ENCODE measurements around the gene ABTB2. TPM values are rescaled to one million over a fixed set of nuclear protein-coding genes. Genes with fewer than 3 reads are reported as not detected.

ABTB2 gene
- polyA plus RNA-seq, 3 donors from 2014 or later, result 0.56 TPM; not detected in 2

GRCh38 chr11:34140149-34140548 is 217.7 kb downstream of the ABTB2 start:
- Mint-ChIP-seq H3K27me3 (ENCODE audit: low read depth in 3 of 3) (peaks cover 0 to 2% (median 0%) of the 10 kb centered on the region in 3 donors), H3K27ac (no peak overlapping the region), H3K4me1 (no peaks in the 10 kb centered on the region), H3K36me3 (peaks cover 41 to 75% (median 46%) of the 10 kb centered on the region in 3 donors), H3K4me3 (no peak overlapping the region), H3K9me3 (no peaks in the 10 kb centered on the region)
- DNase-seq, result no peak

- no peaks in the 10 kb centered on the region for H3K9me3 Mint-ChIP-seq
- no peaks in the 10 kb centered on the region for H3K4me1 Mint-ChIP-seq
- no peak overlapping the region for H3K4me3 Mint-ChIP-seq
- H3K27me3 Mint-ChIP-seq (ENCODE audit: low read depth in 3 of 3), result peaks cover 0 to 2% (median 0%) of the 10 kb centered on the region in 3 donors
- no peak overlapping the region for H3K27ac Mint-ChIP-seq
- peaks cover 43 to 70% (median 50%) of the 10 kb centered on the region in 3 donors for H3K36me3 Mint-ChIP-seq
- DNase-seq, result no peak
Measured at GRCh38 chr11:34139346-34139745, 218.5 kb downstream of the ABTB2 start.

- Mint-ChIP-seq H3K27ac (no peak overlapping the region), H3K36me3 (peaks cover 47 to 64% (median 51%) of the 10 kb centered on the region in 3 donors)
Measured at GRCh38 chr11:34136420-34136819, 221.4 kb downstream of the ABTB2 start.

GRCh38 chr11:34135439-34135838 is 222.4 kb downstream of the ABTB2 start:
- peaks cover 0 to 2% (median 0%) of the 10 kb centered on the region in 3 donors for H3K27me3 Mint-ChIP-seq (ENCODE audit: low read depth in 3 of 3)
- peaks cover 45 to 62% (median 48%) of the 10 kb centered on the region in 3 donors for H3K36me3 Mint-ChIP-seq
- no peak overlapping the region for H3K27ac Mint-ChIP-seq
- DNase-seq, result no peak
- no peak overlapping the region for H3K4me3 Mint-ChIP-seq
- H3K4me1 Mint-ChIP-seq, result no peaks in the 10 kb centered on the region
- H3K9me3 Mint-ChIP-seq, result no peaks in the 10 kb centered on the region

More at GRCh38 chr11:34136420-34136819, 221.4 kb downstream of the ABTB2 start:
- no peak overlapping the region for H3K4me3 Mint-ChIP-seq
- peaks cover 0 to 2% (median 0%) of the 10 kb centered on the region in 3 donors for H3K27me3 Mint-ChIP-seq (ENCODE audit: low read depth in 3 of 3)
- no peak for DNase-seq
- H3K9me3 Mint-ChIP-seq, result no peaks in the 10 kb centered on the region
- no peaks in the 10 kb centered on the region for H3K4me1 Mint-ChIP-seq

- H3K4me3 Mint-ChIP-seq, result no peak overlapping the region
- no peaks in the 10 kb centered on the region for H3K9me3 Mint-ChIP-seq
- H3K27ac Mint-ChIP-seq, result no peak overlapping the region
- DNase-seq, result no peak
- no peaks in the 10 kb centered on the region for H3K4me1 Mint-ChIP-seq
- peaks cover 0 to 2% (median 0%) of the 10 kb centered on the region in 3 donors for H3K27me3 Mint-ChIP-seq (ENCODE audit: low read depth in 3 of 3)
- H3K36me3 Mint-ChIP-seq, result peaks cover 45 to 62% (median 48%) of the 10 kb centered on the region in 3 donors
Measured at GRCh38 chr11:34134765-34135164, 223.0 kb downstream of the ABTB2 start.

GRCh38 chr11:34132261-34132965 is 225.4 kb downstream of the ABTB2 start:
- H3K4me1 Mint-ChIP-seq, result no peaks in the 10 kb centered on the region
- no peak overlapping the region for H3K4me3 Mint-ChIP-seq
- peaks cover 41 to 59% (median 43%) of the 10 kb centered on the region in 3 donors for H3K36me3 Mint-ChIP-seq
- no peaks in the 10 kb centered on the region for H3K27me3 Mint-ChIP-seq (ENCODE audit: low read depth in 3 of 3)
- no peaks in the 10 kb centered on the region for H3K9me3 Mint-ChIP-seq
- DNase-seq, result no peak
- no peak overlapping the region for H3K27ac Mint-ChIP-seq

GRCh38 chr11:34128824-34129223 is 229.0 kb downstream of the ABTB2 start:
- DNase-seq, result no peak
- Mint-ChIP-seq H3K4me3 (no peak overlapping the region), H3K9me3 (no peaks in the 10 kb centered on the region), H3K27me3 (ENCODE audit: low read depth in 3 of 3) (peaks cover 0 to 2% (median 0%) of the 10 kb centered on the region in 3 donors), H3K36me3 (peaks cover 30 to 63% (median 48%) of the 10 kb centered on the region in 3 donors), H3K27ac (no peak overlapping the region), H3K4me1 (no peaks in the 10 kb centered on the region)

GRCh38 chr11:34126959-34127848 is 230.6 kb downstream of the ABTB2 start:
- H3K27ac Mint-ChIP-seq, result no peak overlapping the region
- DNase-seq, result no peak
- H3K27me3 Mint-ChIP-seq (ENCODE audit: low read depth in 3 of 3), result peaks cover 0 to 2% (median 0%) of the 10 kb centered on the region in 3 donors
- peaks cover 26 to 66% (median 51%) of the 10 kb centered on the region in 3 donors for H3K36me3 Mint-ChIP-seq
- H3K4me3 Mint-ChIP-seq, result no peak overlapping the region
- no peaks in the 10 kb centered on the region for H3K9me3 Mint-ChIP-seq
- H3K4me1 Mint-ChIP-seq, result no peaks in the 10 kb centered on the region

GRCh38 chr11:34124885-34125668 is 232.7 kb downstream of the ABTB2 start:
- peaks cover 2 to 6% (median 3%) of the 10 kb centered on the region in 3 donors for H3K27me3 Mint-ChIP-seq (ENCODE audit: low read depth in 3 of 3)
- peak overlapping the region in 1 of 6 donors; percentile 6 for H3K27ac Mint-ChIP-seq
- H3K36me3 Mint-ChIP-seq, result peaks cover 36 to 66% (median 61%) of the 10 kb centered on the region in 3 donors
- DNase-seq, result no peak
- no peak overlapping the region for H3K4me3 Mint-ChIP-seq
- H3K9me3 Mint-ChIP-seq, result no peaks in the 10 kb centered on the region
- H3K4me1 Mint-ChIP-seq, result no peaks in the 10 kb centered on the region

- no peak overlapping the region for H3K4me3 Mint-ChIP-seq
- no peak for DNase-seq
- H3K9me3 Mint-ChIP-seq, result peaks cover 0 to 2% (median 0%) of the 10 kb centered on the region in 6 donors
- peaks cover 2 to 6% (median 3%) of the 10 kb centered on the region in 3 donors for H3K27me3 Mint-ChIP-seq (ENCODE audit: low read depth in 3 of 3)
- no peaks in the 10 kb centered on the region for H3K4me1 Mint-ChIP-seq
- H3K36me3 Mint-ChIP-seq, result peaks cover 50 to 72% (median 57%) of the 10 kb centered on the region in 3 donors
- H3K27ac Mint-ChIP-seq, result no peak overlapping the region
Measured at GRCh38 chr11:34120651-34121050, 237.2 kb downstream of the ABTB2 start.

- Mint-ChIP-seq H3K9me3 (peaks cover 0 to 2% (median 0%) of the 10 kb centered on the region in 6 donors), H3K4me1 (peaks cover 0 to 2% of the 10 kb centered on the region in 2 donors), H3K27ac (peak overlapping the region in 1 of 6 donors; percentile 45), H3K36me3 (peaks cover 37 to 69% (median 49%) of the 10 kb centered on the region in 3 donors), H3K27me3 (ENCODE audit: low read depth in 3 of 3) (peaks cover 0 to 2% (median 0%) of the 10 kb centered on the region in 3 donors), H3K4me3 (no peak overlapping the region)
- DNase-seq, result no peak
Measured at GRCh38 chr11:34114471-34114870, 243.3 kb downstream of the ABTB2 start.

GRCh38 chr11:34114014-34114413 is 243.8 kb downstream of the ABTB2 start:
- DNase-seq, result no peak
- H3K9me3 Mint-ChIP-seq, result peaks cover 0 to 2% (median 0%) of the 10 kb centered on the region in 6 donors
- H3K4me1 Mint-ChIP-seq, result peaks cover 1 to 7% of the 10 kb centered on the region in 2 donors
- H3K36me3 Mint-ChIP-seq, result peaks cover 36 to 70% (median 53%) of the 10 kb centered on the region in 3 donors
- H3K27ac Mint-ChIP-seq, result no peak overlapping the region
- H3K4me3 Mint-ChIP-seq, result no peak overlapping the region
- peaks cover 0 to 2% (median 0%) of the 10 kb centered on the region in 3 donors for H3K27me3 Mint-ChIP-seq (ENCODE audit: low read depth in 3 of 3)

GRCh38 chr11:34111722-34112270 is 246.0 kb downstream of the ABTB2 start:
- H3K27me3 Mint-ChIP-seq (ENCODE audit: low read depth in 3 of 3), result peaks cover 0 to 2% (median 0%) of the 10 kb centered on the region in 3 donors
- H3K36me3 Mint-ChIP-seq, result peaks cover 28 to 54% (median 43%) of the 10 kb centered on the region in 3 donors
- no peak for DNase-seq
- peaks cover 10 to 15% of the 10 kb centered on the region in 2 donors for H3K4me1 Mint-ChIP-seq
- no peak overlapping the region for H3K27ac Mint-ChIP-seq
- H3K4me3 Mint-ChIP-seq, result no peak overlapping the region
- no peaks in the 10 kb centered on the region for H3K9me3 Mint-ChIP-seq
